Kidney tubule cell (primary cell): ENCODE measurements around the gene NHERF1.

Experiments used
- DNase-seq: peaks from one replicate; pipeline ENCODE4 v3.0.0-alpha.2; 2018; ENCODE audit warnings: low spot score

NHERF1 gene

DNA sequence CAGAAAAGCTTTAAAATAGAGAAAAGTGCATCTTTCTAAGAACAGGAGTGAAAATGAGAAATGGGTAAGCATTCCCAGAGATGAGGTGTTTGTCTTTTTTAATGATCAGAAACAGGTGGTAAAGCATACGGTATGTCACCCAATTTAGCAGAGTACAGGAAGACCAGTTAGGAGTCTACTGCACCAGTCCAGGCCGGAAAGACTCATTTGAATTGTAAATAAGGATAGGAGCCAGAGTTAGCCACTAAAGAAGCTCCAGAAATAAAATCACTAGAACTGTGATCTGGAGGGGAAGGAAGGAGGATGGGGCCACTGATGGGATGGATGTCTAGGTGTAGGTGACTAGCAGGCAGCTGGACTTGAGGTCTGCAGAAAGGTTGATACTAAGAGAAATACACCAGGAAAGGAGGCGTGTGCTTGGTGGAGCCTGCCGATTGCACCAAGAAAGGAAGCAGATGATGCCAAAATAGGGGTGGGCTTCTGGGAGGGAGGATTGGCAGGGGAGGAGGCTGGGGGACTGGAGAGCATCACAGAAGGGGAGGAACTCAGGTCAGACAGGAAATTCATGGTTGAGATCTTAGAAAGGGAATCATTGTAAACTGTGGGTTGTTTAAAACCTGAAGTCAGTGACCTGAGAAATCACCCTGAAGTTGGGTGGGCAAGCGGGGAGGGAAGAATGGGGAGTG is 35.8 kb downstream of the NHERF1 start:
- no peak for DNase-seq

DNA sequence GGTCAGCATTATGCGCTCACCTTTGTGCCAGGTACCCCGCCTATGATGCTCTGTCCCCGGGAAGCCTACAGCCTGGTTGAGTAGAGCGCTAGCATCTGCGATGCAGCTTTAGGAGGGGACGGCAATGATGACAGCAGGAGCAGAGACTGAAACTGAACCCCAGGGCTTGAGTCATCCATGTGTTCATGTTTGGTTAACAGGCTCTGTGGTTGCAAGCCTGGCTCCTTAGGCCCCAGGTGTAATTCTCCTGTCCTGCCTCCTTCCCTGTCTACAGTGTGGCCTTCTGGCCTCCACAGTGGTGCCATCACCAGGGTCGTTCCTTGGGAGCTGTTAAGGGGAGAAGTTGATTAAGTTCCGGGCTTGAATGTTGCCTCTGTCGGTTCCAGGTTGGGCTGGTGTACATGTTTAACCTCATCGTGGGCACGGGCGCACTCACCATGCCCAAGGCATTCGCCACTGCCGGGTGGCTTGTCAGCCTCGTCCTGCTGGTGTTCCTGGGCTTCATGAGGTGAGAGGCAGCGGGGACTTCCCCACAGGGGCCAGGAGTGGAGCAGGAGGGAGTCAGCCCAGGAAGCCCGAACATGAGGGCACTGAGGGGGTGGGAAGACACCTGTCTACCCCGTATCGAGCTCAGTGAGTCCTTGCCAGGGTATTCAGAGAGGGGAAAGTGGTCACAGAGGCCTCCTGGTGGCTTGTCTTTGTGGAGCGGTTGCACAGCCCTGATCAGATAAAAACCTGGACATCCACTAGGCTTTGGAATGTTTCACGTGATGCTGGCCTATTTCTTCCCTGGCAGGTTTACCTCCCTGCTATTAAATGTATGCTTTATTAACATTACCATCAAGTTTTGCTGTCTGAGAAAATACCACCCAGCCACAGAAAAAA is 36.9 kb downstream of the NHERF1 start:
- peak; percentile 25 for DNase-seq

DNA sequence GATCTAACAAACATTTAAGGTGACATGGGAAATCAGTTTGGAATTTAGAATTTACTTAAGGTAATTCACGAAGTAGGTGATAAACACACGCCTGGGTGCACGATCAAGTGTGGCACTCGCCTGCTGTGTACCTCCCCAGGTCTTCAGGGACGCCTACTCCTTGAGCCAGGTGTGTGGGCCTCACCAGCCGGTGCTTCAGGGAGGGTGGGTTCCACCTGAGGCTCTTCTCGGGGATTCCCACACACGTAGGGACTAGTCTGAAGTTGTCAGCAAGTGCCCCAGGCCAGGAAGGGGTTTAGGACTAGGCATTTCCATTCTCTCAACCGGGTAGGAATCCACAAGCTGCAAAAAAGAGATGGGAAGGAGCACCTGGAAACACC is 37.5 kb downstream of the NHERF1 start:
- no peak for DNase-seq

DNA sequence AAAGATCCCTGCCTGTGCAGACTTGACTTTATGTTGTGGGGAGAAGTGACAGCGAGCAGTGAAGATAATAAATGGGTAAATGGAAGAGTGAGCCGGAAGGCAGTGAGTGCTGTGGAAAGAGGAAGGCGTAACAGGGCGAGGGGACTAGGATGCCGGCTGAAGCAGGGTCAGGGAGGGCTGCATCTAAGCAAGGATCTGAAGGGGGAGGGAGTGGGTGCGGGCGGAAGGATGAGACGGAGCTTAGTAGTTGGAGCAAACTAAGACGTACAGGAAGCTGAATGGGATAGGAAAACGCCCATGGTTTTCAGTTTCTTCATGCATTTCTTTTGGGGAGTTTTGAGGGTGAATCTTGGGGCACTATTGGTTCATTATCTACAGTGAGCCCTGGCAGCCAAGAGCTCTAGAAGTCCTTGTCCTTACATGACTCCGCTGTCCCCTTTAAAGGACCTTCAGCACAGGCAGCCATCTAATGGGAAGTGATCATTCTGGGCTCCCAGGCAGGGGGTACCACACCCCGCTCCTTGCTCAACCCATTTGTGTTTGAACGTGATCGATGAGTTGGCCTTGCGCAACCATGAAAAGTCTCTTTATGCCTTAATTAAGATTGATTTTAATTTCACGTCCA is 38.1 kb downstream of the NHERF1 start:
- no peak for DNase-seq

DNA sequence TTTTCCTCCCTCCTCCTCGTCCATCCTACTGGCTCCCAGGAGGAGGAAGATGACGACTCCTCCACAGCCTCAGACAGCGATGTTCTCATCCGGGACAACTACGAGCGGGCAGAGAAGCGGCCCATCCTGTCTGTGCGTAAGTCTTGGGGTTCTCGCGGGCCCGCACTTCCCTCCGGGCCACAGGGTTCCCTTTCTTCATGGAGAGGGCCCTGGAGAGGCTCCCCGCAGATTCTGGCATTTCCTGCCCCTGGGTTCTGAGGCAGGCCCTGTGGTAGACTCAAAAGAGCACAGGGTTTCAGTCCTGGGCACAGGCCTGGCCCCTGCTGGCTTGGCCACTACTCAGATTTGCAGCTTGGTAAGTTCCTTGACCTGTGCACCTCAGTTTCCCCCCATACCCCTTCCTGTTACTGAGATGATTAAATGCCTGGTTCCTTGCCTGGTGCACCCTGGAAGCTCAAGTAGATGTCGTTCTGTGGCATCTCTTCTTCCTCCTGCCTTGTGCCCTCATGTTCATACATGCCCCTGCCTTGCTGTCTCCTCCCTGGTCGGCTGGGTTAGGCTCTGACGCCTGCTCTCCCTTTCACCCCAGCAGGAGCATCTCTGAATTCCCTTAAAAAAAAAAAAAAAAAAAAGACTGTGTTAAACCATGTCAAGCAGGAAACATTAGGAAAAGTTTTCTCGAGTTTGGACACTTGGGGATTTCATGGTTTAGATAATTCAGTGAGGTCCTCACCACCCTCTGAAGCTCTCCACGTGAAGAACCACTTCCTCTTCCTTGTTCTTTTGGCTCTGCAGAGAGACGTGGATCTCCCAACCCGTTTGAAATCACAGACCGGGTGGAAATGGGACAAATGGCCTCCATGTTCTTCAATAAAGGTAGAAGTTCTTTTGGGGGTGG is 42.0 kb downstream of the NHERF1 start:
- DNase-seq: no peak

DNA sequence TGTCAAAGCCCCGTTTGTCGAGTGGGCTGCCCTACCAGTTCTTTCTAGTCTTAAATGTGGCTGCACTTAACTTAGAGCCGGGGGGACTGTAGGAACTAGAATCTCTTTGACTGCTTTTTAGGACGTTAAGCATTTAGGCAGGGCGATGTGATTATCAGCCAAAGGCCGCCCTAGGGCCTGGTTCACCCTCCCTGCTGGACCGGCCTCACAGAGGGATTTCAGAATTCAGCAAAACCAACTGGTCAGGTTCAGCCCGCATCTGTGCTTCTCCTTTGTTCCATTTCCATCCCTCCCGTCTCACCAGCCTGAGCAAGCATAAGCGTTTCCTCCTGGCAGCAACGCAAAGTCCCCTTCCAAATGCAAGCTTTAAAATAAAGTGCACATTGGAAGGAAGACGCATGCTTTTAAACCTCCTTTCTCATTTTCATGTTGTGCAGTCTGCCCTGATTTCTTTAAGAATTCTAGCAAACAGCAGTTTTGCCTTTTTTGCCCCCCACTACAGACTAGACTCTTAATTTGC is 44.2 kb downstream of the NHERF1 start:
- no peak for DNase-seq

DNA sequence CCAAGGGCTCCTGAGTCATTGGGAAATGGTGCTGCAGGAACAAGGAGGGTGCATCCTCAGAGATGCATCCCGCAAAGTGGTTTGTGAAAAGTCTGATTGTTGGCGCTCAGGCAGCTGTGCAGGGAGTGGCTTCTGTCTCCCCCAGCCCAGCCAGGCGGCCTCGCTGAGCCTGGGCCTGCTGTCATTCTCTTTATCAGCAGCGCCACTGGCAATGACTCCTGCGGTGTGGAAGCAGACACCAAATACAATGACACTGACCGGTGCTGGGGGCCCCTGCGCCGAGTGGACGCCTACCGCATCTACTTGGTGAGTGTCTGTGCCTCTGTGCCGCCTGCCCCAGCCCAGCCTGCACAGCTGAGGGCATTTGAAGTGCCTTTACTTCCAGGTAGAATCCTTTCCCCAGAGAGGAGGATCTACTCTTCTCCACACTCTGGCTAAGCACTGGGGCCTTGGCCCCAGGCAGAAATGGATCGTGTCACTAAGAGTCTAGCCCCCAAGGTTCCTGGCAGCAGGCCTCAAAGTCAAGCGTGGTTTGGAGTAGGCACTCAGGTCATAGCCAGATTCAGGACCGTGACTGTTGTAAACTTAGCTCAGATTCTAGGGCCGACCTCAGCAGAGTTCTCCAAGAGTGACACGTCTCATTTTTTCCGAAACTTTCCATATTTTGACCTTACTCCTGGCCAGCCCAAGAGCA is 47.0 kb downstream of the NHERF1 start:
- no peak for DNase-seq

DNA sequence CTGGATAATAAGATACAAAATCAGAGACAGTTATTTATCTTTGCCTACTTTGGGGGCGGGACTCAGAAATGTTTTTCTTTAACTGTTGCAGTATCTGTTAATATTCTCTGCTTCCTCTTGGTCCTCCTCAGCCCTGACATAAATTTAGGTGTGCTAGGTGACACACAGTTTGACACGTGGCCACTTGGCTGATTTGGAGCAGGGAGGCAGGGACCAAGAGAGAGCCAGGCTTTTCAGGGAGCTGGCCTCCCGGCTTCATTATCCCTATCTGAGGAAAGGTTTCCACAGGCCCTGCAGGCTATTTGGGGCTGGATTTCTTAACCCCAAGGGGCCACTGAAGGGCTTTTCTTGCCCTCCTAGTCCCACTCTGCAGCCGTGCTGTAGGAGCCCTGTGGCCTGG is 47.8 kb downstream of the NHERF1 start:
- no peak for DNase-seq

DNA sequence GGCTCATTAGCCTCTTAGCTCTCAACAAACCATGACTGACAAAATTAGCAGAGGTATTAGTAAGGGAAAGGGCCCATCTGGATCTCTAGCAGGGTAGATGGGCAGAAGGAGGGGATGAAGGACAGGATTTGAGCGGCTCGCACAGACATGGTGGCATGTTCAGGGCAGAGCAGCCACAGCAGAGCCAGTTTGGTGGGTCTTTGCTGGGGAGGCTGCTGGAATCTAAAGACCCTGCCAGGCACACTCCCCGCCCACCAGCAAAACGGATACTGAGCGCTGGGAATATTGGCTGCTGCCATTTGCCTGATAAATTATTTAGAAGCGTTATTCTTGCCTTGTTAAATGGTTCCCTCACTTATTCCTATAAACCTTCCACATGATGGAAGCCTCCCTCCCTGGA is 48.4 kb downstream of the NHERF1 start:
- no peak for DNase-seq

DNA sequence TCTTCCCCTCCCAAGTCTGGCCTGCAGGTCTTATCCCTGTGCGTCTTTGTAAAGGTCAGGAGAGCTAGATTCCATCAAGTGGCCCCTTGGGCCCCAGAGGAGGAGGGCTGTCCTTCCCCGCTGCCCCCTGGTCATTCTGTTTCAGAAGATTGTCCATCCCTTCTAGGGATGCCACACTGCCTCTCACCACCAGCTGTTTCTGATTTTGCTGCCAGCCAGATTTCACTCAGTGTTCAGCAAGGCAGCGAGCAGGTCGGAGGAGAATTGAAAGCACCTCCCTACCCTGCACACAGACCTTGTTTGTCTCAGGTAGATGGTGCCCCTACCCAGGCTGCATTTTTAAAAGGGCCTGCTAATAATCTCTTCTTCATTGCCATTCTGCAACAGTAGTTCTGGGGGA is 49.4 kb downstream of the NHERF1 start:
- no peak for DNase-seq

DNA sequence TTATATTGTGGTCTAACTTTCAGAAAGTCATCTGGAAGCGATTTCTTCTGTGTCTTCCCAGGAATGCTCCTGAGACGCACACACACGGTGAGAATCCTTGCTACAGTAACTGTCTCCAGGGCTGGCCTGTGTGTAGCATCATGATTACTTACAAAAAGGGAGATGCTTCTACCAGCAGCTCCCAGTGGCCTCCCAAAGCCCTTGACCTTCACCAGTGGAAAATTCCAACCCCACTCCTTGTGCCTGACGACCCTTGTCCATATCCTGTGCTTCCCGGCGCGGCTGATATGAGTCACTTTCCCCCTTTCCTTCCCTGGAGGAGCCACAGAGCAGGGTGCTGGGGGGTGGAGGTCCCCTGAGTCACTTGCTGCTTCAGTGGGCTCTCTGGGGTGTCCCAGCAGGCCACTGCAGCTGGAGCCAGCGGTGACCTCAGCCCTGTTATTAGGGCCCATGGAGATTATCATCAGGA is 49.8 kb downstream of the NHERF1 start:
- peak; percentile 83 for DNase-seq

DNA sequence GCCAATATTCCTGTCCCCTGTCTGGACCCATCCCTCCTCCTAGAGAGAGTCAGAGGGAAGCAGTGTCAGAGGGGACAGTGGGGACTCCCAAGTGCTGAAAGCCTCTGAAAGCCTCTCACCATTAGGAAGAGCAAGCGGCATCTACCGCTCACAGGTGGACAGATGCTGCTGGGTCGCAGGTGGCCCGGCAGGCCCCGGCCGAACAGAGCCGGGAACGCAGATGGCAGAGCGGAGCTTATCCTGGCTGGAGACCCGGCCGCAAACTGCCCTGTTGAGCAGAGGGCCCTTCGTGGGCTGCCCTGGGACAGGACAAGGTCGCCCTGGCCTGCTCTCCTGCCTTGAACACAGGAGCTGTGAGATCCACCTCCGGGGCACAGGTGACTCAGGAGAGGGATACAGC is 50.7 kb downstream of the NHERF1 start:
- DNase-seq: no peak

DNA sequence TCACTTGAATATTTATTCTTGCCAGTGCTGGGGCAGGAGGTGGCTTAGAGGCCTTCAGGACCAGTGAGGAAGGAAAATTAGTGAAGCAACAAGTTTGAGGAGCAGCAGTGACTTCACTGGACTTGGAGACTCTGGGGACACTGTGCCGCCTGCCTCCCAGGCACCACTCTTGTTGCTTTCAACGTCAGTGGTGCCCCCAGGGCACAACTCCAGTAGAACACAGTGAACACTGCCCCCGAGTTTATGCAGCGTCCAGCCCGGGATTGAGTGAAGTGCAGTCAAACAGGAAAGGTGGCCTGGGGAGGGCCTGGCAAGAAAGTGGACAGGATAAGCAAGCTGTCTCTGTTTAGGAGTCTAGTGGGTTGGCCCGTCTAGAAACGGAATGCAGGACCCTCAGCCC is 52.1 kb downstream of the NHERF1 start:
- DNase-seq: no peak

DNA sequence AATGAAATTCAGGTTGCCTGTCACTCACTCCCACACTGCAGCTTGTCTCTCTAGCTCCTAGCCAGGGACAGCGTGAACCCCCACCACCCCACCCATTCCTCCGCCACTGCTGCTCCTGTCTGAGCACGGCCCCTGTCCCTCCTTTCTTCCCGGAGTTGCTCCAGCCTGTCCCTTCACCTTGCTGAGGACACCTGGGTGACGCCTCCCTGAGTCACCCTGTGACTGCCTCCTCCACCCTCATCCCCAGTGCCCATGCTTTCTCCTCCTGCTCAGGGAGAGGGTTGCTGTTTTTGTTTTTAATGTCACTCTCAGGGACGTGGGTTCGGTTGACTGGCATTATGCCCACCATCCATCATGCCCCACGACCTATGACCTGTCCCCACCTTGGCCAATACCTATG is 53.5 kb downstream of the NHERF1 start:
- DNase-seq: no peak

DNA sequence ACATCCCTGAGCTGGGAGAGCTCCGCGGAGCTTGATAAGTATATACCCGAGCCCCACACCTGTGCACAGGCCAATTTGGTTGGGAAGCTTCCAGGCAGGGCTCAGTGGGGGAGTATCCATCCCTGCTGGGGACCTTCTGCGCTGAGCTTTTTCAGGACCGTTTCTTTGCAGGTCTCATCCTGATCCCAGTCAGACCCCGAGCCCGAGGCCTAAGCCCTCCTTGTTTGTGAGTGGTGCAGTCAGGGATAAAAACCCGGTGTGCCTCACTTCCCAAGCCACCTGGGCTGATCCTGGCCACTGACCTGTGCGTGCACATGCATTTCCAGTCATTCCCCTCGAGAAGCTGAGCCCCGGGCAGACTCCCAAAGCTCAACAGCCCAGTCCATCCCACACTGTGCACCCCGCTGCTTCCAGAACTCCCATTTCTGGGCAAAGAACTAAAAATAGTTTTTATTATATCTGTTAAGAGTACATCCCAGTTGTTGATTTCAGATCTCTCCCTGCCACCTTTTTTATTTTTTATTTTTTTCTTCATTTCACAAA is 55.0 kb downstream of the NHERF1 start:
- DNase-seq: no peak

DNA sequence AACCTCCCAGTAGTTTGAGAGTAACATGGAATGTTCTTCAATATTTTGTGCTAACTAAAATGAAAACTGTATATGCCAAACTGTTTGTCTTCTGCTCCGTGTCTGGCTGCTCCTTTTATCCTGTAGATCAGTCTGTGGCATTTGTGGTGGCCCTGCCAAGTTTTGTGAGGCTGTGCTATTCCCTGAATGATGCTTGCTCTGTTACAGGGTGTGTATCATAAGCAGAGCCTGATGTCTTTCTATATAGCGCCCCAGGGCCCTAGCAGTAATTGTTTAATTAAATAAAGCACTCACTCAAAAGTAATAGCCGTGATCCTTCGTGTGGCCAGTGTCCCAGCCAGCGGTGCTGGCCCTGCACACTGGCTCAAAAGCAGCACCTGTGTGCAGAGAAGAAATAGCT is 55.5 kb downstream of the NHERF1 start:
- no peak for DNase-seq

DNA sequence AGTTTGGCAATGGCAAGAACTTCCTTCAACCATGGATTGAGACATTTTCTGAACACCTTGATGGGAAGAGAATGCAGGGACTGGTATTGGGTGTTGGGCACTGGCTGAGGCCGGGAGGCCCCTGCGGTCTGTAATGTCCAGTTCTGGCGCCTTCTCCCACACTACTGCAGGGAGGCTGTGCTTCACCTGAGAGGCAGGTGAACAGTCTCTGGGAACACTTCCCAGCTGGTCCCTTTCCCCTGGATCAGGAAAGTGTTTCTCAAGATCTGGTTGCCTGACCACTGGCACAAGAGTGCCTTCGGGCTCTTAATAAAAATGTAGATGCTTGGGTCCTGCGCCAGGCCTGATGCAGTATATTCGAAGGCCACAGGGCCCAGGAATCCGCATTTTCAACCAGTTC is 56.3 kb downstream of the NHERF1 start:
- DNase-seq: no peak

DNA sequence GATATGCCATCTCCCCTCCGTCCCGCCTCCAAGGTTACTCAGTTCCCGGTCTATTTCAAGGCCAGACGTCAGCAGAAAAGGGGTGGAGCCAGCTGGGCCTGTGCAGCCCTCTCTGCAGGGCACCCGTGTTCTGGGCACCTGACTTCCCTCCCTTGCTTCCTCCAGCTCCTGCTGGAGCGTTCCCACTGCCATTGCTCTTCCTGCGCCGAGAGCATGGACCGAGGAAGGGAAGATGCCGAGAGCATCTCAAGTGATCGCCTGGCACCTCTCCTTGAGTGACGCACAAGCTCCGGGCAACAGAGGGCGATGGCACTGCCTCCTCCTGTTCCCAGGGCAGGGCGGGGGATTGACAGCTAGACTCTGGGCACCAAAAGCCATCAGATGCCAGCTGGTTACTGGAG is 57.2 kb downstream of the NHERF1 start:
- no peak for DNase-seq

DNA sequence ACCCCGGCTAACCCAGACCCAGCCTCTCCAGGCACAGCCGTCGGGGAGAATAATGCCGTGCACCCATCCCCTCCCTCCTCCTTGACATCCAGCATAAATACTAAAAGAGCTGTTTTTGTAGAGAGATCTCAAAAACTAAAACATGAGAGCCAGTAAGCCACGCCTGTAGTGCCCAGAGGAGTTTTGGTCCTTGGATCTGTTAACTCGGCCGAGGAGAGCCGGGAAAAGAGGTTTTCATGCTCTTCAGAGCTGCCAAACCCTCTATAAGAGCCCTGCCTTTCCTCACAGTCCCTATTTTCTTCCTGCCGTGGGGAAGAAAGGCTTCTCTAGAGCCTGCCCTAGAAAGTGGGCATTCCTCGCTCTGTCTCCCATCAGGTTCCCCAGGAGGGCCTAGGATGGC is 57.9 kb downstream of the NHERF1 start:
- DNase-seq: no peak

DNA sequence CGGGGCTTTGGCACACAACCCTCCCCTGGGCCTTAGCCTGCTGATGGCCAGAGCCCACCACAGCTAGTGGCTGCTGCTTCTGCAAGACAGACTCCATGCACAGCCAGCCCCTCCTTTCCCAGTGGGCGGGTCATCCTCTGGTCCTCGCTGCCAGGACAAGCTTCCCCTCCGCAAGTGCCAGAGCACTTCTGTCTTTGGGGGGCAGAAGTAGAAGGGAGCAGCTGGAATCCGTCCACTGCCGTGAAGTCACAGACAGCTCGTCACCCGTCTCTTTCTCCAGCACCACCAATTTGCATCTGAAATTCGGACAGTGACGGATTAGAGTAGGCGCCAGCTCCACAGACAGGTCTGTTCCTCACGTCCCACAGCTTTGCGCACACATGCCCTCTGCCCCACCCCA is 59.0 kb downstream of the NHERF1 start:
- no peak for DNase-seq

DNA sequence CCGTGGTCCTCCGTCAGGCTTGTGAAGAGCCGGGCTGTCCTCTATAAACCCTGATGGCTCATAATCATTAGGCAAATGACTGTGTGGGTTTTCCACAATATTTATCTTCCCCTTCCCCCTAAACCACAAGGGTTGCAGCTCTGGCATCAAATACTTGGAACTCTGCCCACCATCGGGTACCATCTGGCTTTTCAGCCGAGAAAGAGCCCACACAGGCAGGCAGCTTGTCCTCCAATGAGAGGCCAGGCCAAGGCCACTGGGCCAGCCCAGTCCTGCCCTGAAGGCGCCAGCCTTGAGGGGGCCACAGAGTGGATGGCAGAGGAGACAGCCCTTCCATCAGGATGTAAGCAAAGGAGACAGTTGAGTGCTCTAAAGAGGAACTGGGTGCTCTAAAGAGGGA is 59.5 kb downstream of the NHERF1 start:
- DNase-seq: no peak
